Naive B cell (primary cell): ENCODE data around the gene ARMH1. TPM values are rescaled to one million over a fixed set of nuclear protein-coding genes. Genes with fewer than 3 reads are reported as not detected.
A peak's percentile ranks its signal among the peaks of the same experiment; 100 is the strongest.

ENCODE experiments used
- ATAC-seq, 2 donors: fragments of 150-1000 bp; cut with Tn5 transposase; 2 replicates each; pipeline ENCODE4 v1.10.0; 2021; ENCODE audit warnings: low read depth in 2 of 2, mild to moderate bottlenecking in 2 of 2, moderate library complexity in 2 of 2
- DNase-seq: peaks from one replicate; pipeline ENCODE4 v3.0.0; 2022
- H3K27ac Mint-ChIP-seq, 6 donors: one replicate each; pipeline ENCODE4 v1.8.0; 2020 to 2022; ENCODE audit warnings: mild to moderate bottlenecking in 6 of 6, mixed read lengths in 6 of 6, moderate library complexity in 5 of 6, inconsistent platforms in 2 of 6
- H3K27me3 Mint-ChIP-seq, 3 donors: one replicate each; pipeline ENCODE4 v1.8.0; 2021 to 2022; ENCODE audit warnings: mixed read lengths in 3 of 3, mild to moderate bottlenecking in 1 of 3
- H3K36me3 Mint-ChIP-seq, 2 donors: one replicate each; pipeline ENCODE4 v1.8.0; 2020 to 2022; ENCODE audit warnings: mixed read lengths in 2 of 2, inconsistent platforms in 1 of 2, mild to moderate bottlenecking in 1 of 2
- H3K4me1 Mint-ChIP-seq, 3 donors: one replicate each; pipeline ENCODE4 v1.8.0; 2020 to 2022; ENCODE audit warnings: mixed read lengths in 3 of 3, inconsistent platforms in 1 of 3, mild to moderate bottlenecking in 1 of 3, moderate library complexity in 1 of 3
- H3K4me3 Mint-ChIP-seq, 8 donors: one replicate each; pipeline ENCODE4 v1.8.0; 2020 to 2022; ENCODE audit warnings: mild to moderate bottlenecking in 8 of 8, mixed read lengths in 8 of 8, moderate library complexity in 8 of 8, inconsistent platforms in 2 of 8
- H3K9me3 Mint-ChIP-seq, 7 donors: one replicate each; pipeline ENCODE4 v1.8.0; 2020 to 2022; ENCODE audit warnings: mixed read lengths in 7 of 7, mild to moderate bottlenecking in 5 of 7, inconsistent platforms in 2 of 7, moderate library complexity in 1 of 7
- polyA plus RNA-seq, 6 donors: library from polyadenylated mRNA; unstranded; fragments of 300-500 nt; fragmentation: Illumina TruSeq; gene quantifications; one replicate each; pipeline ENCODE4 v1.2.3, GENCODE V29; 2021; ENCODE audit warnings: low read depth in 6 of 6

The ARMH1 gene
- 10 to 100 TPM; 14.0 to 28.1 (median 18.6) TPM for polyA plus RNA-seq

DNA sequence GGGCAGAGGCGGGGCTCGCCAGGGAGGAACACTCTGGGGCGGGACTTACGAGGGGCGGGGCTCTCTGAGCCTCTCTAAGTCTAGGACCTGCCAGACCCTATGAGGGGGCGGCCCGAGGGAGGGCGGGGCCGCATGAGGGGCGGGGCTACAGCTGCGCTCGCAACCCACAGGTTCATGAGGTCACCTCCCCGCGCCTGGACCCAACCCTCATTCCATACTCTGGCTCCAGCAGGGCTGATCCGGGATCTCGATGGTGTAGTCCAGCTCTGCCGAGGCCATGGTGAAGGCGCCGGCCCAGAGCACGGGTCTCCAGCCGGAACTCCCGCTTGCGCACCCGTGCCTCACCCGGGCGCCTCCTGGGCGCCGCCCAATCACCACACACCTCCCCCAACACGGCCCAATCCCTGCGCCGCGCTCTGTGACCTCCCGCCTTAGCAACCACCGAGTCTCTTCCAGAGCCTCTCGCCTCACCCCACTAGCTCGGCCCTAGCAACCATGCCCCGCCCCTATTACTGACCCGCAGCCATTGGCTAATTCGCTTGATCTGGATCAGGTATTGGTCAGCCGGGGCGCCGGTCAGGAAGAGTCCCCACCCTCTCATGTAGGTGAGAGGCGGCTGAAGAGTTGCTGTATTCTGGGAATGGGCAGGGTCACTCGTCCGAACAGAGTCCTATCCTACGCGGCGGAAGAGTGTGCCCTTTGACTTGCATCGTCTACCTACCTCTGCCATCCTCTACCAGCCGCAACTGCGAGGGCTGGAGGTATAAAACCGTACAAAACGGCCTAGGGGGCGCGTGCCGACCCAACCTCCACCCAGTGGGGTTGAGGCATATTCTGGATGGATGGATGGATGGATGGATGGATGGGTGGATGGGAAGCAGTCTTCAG lies at the start of gene ARMH1, which contains the start of gene TMEM53:
TSS of gene ARMH1 (plus strand) at position 602 of the 888 bp plus-strand sequence. CDS start 14,984 bp downstream, outside the sequence.
TSS of gene TMEM53 (minus strand) at position 369 of the 888 bp plus-strand sequence. CDS start at position 279, 90 bp downstream.
- DNase-seq = peak; percentile 99
- Mint-ChIP-seq H3K27ac (peak within 1 kb of the TSS; percentile 82 to 97 (median 92)), H3K27me3 (no peaks in the 10 kb centered on the region), H3K9me3 (no peaks in the 10 kb centered on the region), H3K36me3 (no peaks in the 10 kb centered on the region), H3K4me1 (peaks cover 29 to 39% (median 32%) of the 10 kb centered on the region in 3 donors), H3K4me3 (peak within 1 kb of the TSS; percentile 76 to 97 (median 94))
- ATAC-seq = peak; percentile 90 to 92

DNA sequence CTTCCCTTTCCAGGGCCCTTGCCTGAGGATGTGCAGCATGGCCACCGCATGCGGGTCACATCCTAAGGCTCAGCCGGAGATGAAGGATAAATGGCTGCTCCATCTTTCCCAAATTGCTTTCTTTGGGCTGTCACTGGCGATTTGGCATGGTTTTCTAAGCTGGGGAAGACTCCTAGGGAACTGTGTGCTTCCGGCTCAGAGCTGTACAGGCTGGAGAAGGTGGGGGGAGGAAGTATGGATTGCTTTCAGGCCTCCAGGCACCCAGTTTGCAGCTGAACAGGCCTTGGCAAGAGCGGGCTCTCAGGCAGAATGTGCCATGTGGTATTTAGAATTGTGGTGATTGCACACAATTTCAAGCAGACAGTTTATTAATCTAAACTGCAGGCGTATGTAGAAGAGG lies 49.2 kb upstream of the ARMH1 start:
- peak overlapping the region in 2 of 6 donors; percentile 22 to 65 for H3K27ac Mint-ChIP-seq
- no peaks in the 10 kb centered on the region for H3K36me3 Mint-ChIP-seq
- no peaks in the 10 kb centered on the region for H3K4me1 Mint-ChIP-seq
- DNase-seq (no peak), ATAC-seq (no peak)
- H3K9me3 Mint-ChIP-seq = no peaks in the 10 kb centered on the region
- H3K27me3 Mint-ChIP-seq = no peaks in the 10 kb centered on the region
- H3K4me3 Mint-ChIP-seq = no peak overlapping the region

DNA sequence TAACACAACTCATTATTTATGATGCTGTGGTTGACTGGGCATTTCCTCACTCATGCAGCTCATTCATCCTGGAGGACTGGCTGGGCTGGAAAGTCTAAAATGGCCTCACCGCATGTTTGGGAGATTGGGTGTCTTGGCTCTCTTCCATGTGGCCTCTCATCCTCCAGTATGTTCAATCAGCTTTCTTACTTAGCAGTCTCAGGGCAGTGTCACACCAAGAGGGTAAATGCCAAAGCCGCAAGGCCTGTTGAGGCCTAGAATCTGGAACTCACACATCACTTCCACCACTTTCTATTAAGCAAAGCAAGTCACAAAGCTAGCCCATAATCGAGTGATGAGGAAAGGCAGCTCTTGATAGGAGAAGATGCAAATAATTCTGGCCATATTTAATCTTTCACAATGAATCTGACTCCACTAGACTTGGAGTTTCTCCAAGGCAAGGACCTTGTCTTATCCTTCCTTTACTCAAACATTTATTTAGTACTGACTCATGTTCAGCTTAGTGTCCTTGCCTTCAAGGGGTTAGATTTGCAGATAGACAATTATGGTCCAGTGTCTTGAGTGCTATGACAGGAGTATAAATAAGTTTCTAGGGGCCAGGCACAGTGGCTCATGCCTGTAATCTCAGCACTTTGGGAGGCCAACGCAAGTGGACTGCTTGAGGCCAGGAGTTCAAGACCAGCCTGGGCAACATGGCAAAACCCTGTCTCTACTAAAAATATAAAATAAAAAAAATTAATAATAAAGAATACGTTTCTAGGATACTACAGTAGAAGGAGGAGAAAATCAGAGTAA lies 45.4 kb upstream of the ARMH1 start:
- no peak overlapping the region for H3K27ac Mint-ChIP-seq

DNA sequence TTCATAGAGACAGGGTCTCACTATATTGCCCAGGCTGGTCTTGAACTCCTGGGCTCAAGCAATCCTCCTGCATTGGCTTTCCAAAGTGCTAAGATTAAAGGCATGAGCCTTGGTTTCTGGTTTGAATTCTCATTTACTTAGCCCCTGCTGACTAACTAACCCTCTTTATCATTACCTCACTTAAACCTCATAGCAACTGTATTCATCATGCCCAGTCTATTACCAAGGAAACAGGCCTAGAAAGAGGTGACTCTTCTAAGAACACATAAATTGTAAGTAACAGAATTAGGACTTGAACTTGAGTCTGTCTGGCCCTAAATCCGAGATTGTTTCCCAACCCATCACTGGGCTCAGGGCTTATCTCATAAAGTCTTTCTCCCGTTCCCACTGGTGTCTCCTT lies 44.4 kb upstream of the ARMH1 start:
- Mint-ChIP-seq H3K4me1 (peaks cover 33 to 42% (median 35%) of the 10 kb centered on the region in 3 donors), H3K27ac (peak overlapping the region in 4 of 6 donors; percentile 40 to 97 (median 78)), H3K27me3 (no peaks in the 10 kb centered on the region), H3K36me3 (no peaks in the 10 kb centered on the region), H3K9me3 (peaks cover 0 to 3% (median 0%) of the 10 kb centered on the region in 7 donors), H3K4me3 (peak overlapping the region in 6 of 8 donors; percentile 88 to 97 (median 91))
- no peak for ATAC-seq
- DNase-seq = no peak

More for the DNA sequence above, 45.4 kb upstream of the ARMH1 start:
- no peaks in the 10 kb centered on the region for H3K27me3 Mint-ChIP-seq
- H3K4me3 Mint-ChIP-seq = peak overlapping the region in 2 of 8 donors; percentile 17 to 88
- no peak for DNase-seq
- H3K9me3 Mint-ChIP-seq = peaks cover 0 to 3% (median 0%) of the 10 kb centered on the region in 7 donors
- no peak for ATAC-seq
- H3K4me1 Mint-ChIP-seq = peaks cover 24 to 32% (median 27%) of the 10 kb centered on the region in 3 donors
- no peaks in the 10 kb centered on the region for H3K36me3 Mint-ChIP-seq

DNA sequence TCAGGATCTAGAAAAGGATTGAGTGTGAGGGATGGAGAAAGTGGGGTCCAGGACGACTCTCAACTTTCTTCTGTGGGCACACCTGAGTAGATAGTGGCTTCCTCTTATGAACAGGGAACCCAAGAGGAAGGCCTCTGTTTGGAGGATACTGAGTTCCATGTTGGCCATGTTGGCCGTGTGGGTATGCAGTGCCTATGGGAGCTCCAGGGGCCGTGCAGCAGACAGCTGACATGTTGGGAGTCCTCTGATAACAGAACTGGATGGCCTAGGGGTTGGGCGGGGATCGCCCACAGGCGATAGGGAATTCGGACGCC lies 43.2 kb upstream of the ARMH1 start:
- peaks cover 0 to 3% (median 0%) of the 10 kb centered on the region in 7 donors for H3K9me3 Mint-ChIP-seq
- peaks cover 36 to 42% (median 42%) of the 10 kb centered on the region in 3 donors for H3K4me1 Mint-ChIP-seq
- H3K36me3 Mint-ChIP-seq = no peaks in the 10 kb centered on the region
- DNase-seq (no peak), ATAC-seq (peak; percentile 4 to 13)
- no peaks in the 10 kb centered on the region for H3K27me3 Mint-ChIP-seq
- peak overlapping the region; percentile 92 to 98 (median 96) for H3K27ac Mint-ChIP-seq
- peak overlapping the region; percentile 88 to 97 (median 93) for H3K4me3 Mint-ChIP-seq

DNA sequence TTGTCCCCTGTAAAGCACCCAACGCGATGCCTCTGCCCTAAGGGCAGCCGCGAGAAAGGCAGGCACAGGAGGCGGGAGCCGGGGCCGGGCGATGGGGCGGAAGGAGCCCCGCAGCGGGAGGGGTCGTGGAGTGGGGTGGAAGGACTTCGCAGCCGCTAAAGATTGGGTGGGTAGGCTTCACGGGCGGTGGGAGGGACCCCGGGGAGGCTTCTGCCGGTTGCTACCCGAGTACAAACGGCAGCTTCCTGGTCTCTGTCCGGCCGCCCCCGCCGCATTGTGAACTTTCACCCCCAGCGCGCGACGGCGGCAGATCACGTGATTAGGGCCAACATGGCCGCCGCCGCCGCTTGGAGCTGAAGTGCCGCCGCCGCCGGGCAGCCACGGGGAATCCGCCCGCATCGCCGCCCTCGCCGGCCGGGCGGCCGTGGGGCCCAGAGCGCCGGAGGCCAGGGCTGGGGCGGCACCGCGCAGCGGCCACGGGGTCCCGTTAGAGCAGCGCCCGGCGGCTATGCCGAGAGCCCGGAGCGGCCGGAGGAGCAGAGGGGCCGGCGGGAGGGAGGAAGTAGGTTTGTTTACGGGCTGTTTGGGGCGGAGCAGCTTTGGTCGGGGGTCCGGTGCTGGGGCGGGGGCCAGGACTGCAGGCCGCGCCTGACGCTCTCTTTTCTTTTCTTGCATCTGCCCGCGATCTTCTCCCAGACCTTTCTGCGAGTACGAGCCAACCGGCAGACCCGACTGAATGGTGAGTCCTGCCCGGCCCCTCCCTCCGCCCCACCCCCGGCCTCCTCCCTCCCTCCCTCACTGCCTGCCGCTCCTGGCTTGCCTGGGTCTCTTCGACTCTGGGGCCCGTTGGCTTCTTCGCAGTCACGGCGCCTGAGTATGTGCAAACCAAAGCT lies 42.6 kb upstream of the ARMH1 start:
- DNase-seq (peak; percentile 87), ATAC-seq (peak; percentile 76 to 77)
- Mint-ChIP-seq H3K9me3 (peaks cover 0 to 3% (median 0%) of the 10 kb centered on the region in 7 donors), H3K4me3 (peak overlapping the region; percentile 88 to 97 (median 93)), H3K4me1 (peaks cover 36 to 46% (median 42%) of the 10 kb centered on the region in 3 donors), H3K36me3 (no peaks in the 10 kb centered on the region), H3K27ac (peak overlapping the region; percentile 96 to 98 (median 97)), H3K27me3 (no peaks in the 10 kb centered on the region)

DNA sequence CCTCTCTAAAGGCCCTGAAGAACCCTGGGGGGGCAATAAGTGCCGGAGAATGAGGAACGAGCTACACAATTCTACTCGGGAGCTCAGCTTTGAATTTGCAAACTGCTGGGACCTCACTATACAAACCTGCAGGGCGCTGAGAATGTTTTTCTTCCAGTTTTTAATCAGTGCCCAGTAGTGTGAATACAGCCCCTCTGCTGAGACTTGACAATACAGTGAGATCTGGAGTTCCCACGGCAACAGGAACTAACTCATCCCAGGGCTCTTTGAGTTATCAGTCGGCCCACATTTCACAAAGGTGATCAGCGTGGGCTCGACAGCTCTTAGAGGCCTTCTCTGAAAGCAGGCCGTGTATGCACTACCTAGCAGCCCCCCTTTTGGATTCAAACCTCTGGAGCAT lies 41.9 kb upstream of the ARMH1 start:
- Mint-ChIP-seq H3K27me3 (no peaks in the 10 kb centered on the region), H3K4me3 (peak overlapping the region; percentile 88 to 96 (median 92)), H3K36me3 (no peaks in the 10 kb centered on the region), H3K9me3 (peaks cover 0 to 3% (median 0%) of the 10 kb centered on the region in 7 donors), H3K27ac (peak overlapping the region; percentile 88 to 98 (median 96)), H3K4me1 (peaks cover 36 to 46% (median 42%) of the 10 kb centered on the region in 3 donors)
- DNase-seq (no peak), ATAC-seq (peak; percentile 1 to 6)

DNA sequence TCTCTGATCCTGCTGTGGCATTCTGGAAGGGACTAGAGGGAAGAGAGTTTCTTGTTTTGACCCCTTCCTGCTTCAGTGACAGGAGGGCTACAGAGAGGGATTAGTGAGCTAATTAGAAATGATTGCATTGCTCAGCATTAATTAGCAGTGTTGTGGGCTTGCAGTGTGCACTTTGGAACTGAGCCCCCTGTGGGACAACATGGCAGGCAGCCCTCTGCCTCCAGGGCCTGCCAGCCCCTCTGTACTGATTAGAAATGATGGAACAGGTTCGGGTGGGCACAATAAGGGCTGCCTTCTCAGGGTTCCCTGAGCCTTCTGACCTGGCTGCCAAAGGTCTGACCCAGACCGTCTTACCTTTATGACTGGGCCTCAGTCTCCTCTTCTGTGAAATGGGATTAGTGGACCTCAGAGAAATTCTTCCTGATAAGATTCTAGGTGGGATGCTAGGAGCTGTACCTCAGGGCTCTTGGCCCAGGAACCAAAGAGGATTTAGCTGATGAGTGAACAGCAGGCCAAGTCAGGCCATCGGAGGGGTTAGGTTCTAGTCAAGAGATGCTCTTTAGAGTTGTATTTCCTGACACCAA lies 39.8 kb upstream of the ARMH1 start:
- peaks cover 0 to 3% (median 0%) of the 10 kb centered on the region in 7 donors for H3K9me3 Mint-ChIP-seq

DNA sequence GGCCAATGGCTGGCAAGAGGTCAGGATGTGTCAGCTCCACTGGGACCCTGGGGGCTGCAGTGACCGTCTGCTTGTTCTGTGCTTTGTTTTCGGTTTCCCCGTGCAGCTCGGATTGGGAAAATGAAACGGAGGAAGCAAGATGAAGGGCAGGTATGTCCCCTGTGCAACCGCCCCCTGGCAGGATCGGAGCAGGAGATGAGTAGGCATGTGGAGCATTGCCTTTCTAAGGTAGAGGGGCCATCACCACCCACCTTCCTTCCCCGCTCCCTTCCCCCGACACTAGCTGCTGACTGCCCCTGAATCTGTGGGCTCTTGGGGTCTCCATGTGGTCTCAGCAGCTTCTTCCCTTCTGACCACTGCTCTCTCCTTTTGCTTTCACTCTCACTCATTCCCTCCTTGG lies 39.1 kb upstream of the ARMH1 start:
- no peaks in the 10 kb centered on the region for H3K36me3 Mint-ChIP-seq
- H3K4me3 Mint-ChIP-seq = peak overlapping the region in 1 of 8 donors; percentile 12
- ATAC-seq = no peak
- H3K27ac Mint-ChIP-seq = no peak overlapping the region
- H3K27me3 Mint-ChIP-seq = no peaks in the 10 kb centered on the region
- H3K4me1 Mint-ChIP-seq = peaks cover 36 to 46% (median 42%) of the 10 kb centered on the region in 3 donors
- H3K9me3 Mint-ChIP-seq = peaks cover 0 to 3% (median 0%) of the 10 kb centered on the region in 7 donors
- no peak for DNase-seq

More for the DNA sequence above, 39.8 kb upstream of the ARMH1 start:
- Mint-ChIP-seq H3K4me1 (peaks cover 36 to 46% (median 42%) of the 10 kb centered on the region in 3 donors), H3K27ac (peak overlapping the region in 2 of 6 donors; percentile 19 to 97), H3K4me3 (peak overlapping the region in 2 of 8 donors; percentile 62 to 88), H3K27me3 (no peaks in the 10 kb centered on the region), H3K36me3 (no peaks in the 10 kb centered on the region)
- DNase-seq = no peak
- ATAC-seq = no peak

DNA sequence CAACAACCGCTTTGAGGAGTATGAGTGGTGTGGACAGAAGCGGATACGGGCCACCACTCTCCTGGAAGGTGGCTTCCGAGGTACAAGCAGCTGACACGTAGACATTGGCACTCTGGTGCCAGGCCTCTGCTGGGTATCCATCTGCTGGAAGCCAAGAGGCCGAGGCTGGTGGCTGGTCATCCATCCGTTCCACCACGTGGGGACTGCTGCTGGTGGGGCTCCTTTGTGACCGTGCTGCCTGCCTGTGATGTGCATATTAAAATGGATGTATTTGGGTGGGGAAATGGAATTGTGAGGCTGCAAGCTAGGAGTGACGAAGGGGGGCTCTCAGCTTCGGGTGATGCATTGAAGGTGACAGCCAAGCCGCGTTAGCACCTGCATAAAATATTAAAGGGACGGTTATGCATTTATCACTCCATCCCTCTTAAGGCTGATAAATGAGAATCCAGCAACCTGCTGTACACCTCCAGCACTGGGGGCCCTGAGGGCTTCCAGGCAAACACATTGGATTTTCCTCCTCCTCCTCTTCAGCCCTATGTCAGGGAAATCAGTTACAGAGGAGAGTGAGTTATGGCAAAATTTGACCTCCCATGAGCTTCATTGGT lies 38.3 kb upstream of the ARMH1 start:
- ATAC-seq (no peak), DNase-seq (no peak)
- Mint-ChIP-seq H3K4me3 (no peak overlapping the region), H3K9me3 (no peaks in the 10 kb centered on the region), H3K4me1 (peaks cover 28 to 38% (median 35%) of the 10 kb centered on the region in 3 donors), H3K36me3 (no peaks in the 10 kb centered on the region), H3K27me3 (no peaks in the 10 kb centered on the region), H3K27ac (peak overlapping the region in 1 of 6 donors; percentile 21)

DNA sequence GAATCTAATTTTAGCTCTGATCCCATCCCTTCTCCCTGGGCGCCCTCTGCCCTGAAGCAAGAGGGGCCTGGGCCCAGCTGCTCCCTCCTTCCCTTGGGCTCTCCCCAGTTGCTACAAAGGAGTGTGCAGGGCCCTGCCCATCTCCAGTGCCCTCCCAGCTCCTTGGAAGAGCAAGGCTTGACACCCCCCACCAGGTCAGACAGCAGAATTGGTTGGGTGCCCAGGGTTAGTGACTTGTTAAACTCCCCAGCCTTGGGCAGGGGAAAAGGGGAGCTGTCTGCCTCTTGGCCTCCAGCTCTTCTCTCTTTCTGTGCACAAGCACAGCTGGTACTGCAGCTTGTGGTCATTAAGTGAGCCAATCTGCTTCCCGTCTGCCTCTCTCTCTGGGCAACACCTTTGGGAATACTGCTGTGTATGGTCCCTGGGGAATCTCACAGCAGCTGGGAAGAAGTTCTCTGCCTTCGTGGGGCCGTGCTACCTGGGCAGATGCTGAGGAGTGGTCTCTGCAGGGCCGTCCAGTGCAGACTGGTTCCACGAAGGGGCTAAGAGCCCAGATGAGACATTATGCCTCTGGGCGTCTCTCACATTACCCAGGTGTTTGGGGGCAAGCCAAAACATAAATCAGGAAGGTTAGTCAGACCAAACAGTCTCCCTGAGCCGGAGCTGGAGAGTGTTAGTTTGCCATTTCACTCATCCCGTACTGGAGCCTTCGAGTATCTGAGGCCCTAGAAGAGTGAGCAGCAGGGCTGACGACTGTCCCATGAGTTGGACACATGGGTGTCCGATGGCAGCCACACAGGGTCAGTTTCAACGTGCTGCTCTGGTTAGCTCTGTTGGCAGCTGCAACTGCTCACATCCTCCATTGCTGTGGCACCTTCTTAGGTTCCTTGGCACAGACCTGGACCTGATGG lies 37.6 kb upstream of the ARMH1 start:
- DNase-seq (no peak), ATAC-seq (no peak)
- Mint-ChIP-seq H3K4me1 (peaks cover 25 to 35% (median 31%) of the 10 kb centered on the region in 3 donors), H3K27ac (peak overlapping the region in 1 of 6 donors; percentile 47), H3K4me3 (no peak overlapping the region), H3K27me3 (no peaks in the 10 kb centered on the region), H3K36me3 (peaks cover 0 to 2% of the 10 kb centered on the region in 2 donors), H3K9me3 (no peaks in the 10 kb centered on the region)
